Esophagus squamous epithelium (tissue), 5 donors: ENCODE results near the gene STAP1. TPM values are rescaled to one million over a fixed set of nuclear protein-coding genes. Genes with fewer than 3 reads are reported as not detected.

Source experiments
- DNase-seq: peaks from one replicate; lab custom pipeline; 2025; lab: John Stamatoyannopoulos, UW
- H3K27ac ChIP-seq, 4 donors: fragments of 200-600 bp; sonication (generic); one replicate each; pipeline ENCODE4 v1.5.1; 2016 to 2019; ENCODE audit warnings: mild to moderate bottlenecking in 1 of 4
- H3K27me3 ChIP-seq, 4 donors: fragments of 200-600 bp; sonication (generic); 1 replicate in 3 of 4; 2 replicates in 1 of 4; pipeline versions ENCODE4 v1.5.1 to v1.6.0; 2017 to 2021; ENCODE audit warnings: antibody characterized with exemption in 1 of 4
- H3K36me3 ChIP-seq, 3 donors: fragments of 200-600 bp; sonication (generic); one replicate each; pipeline ENCODE4 v1.5.1; 2016 to 2019
- H3K4me1 ChIP-seq, 3 donors: fragments of 200-600 bp; sonication (generic); one replicate each; pipeline ENCODE4 v1.5.1; 2017 to 2019
- H3K4me3 ChIP-seq, 4 donors: fragments of 200-600 bp; sonication (generic); 1 replicate in 3 of 4; 2 replicates in 1 of 4; pipeline ENCODE4 v1.5.1; 2016 to 2019; ENCODE audit warnings: mild to moderate bottlenecking in 2 of 4, moderate library complexity in 1 of 4
- H3K9me3 ChIP-seq, 3 donors: fragments of 200-600 bp; sonication (generic); one replicate each; pipeline ENCODE4 v1.5.1; 2016 to 2019
- POLR2A ChIP-seq, 4 donors: fragments of 450-650 bp; IDR thresholded peaks; one replicate each; pipeline ENCODE4 v1.6.1; 2017; ENCODE audit warnings: antibody characterized with exemption in 4 of 4, mild to moderate bottlenecking in 4 of 4, moderate library complexity in 3 of 4
- WGBS, 2 donors: methylation state at CpG; one replicate each; pipeline ENCODE4 v1.1.5; 2018; 5-methylcytosine and 5-hydroxymethylcytosine counted together
- intact Hi-C: fragments of 100-400 bp; cut with DNase I; formaldehyde crosslinking; loops from one replicate; pipeline ENCODE4 v1.15.0; 2022
- total RNA-seq, 4 donors: library from RNA; depleted of rRNA; stranded (reverse); fragments of >200 nt; gene quantifications; one replicate each; pipeline ENCODE4 v1.1.0, GENCODE V29; 2016
- TF ChIP-seq, protein P1 (sequence below), 6 experiments: fragments of 450-650 bp in 4 of 6; fragments of 200-600 bp in 2 of 6; sonication (generic) in 2 of 6; IDR thresholded peaks; one replicate each; pipeline ENCODE4 v1.5.1; 2016 to 2019; ENCODE audit warnings: antibody characterized with exemption in 6 of 6, mild to moderate bottlenecking in 4 of 6, moderate library complexity in 4 of 6
- donor health status: DM: yes; HTN: yes; CAD: no.

The STAP1 gene
- total RNA-seq, 4 donors from 2014 or later, result 1.7 TPM; not detected in 3

DNA sequence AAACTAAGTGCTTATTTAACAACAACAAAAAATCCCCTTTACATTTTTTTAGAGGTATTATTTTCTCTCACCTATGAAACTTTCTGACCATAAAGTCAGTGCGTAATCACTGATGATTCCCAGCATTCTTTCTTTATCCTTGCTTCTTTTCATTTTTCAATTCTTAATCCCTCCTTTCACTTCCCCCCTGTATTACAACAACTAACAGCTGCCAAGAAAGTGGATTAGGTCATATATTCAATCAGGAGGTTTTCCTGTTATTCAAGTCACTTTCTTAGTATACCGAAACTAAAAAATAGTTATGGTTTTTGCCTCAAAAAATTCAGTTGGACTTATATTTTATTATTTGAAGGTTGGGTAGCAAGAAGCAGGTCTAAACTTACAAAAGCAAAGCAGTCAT is 2.1 kb upstream of the STAP1 start:
- H3K9me3 ChIP-seq, result no peaks in the 10 kb centered on the region
- H3K4me1 ChIP-seq, result peaks cover 0 to 13% (median 0%) of the 10 kb centered on the region in 3 donors
- 22 to 24% methylated on average over 2 of the region's 2 CpGs for WGBS, 2 donors
- no peak for DNase-seq
- H3K27ac ChIP-seq, result peak overlapping the region in 1 of 4 donors; percentile 55
- TF ChIP-seq POLR2A (IDR thresholded peaks at IDR 0.05), result no peak
- TF ChIP-seq, protein P1, sequence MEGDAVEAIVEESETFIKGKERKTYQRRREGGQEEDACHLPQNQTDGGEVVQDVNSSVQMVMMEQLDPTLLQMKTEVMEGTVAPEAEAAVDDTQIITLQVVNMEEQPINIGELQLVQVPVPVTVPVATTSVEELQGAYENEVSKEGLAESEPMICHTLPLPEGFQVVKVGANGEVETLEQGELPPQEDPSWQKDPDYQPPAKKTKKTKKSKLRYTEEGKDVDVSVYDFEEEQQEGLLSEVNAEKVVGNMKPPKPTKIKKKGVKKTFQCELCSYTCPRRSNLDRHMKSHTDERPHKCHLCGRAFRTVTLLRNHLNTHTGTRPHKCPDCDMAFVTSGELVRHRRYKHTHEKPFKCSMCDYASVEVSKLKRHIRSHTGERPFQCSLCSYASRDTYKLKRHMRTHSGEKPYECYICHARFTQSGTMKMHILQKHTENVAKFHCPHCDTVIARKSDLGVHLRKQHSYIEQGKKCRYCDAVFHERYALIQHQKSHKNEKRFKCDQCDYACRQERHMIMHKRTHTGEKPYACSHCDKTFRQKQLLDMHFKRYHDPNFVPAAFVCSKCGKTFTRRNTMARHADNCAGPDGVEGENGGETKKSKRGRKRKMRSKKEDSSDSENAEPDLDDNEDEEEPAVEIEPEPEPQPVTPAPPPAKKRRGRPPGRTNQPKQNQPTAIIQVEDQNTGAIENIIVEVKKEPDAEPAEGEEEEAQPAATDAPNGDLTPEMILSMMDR (IDR thresholded peaks at IDR 0.05), result no peak
- intact Hi-C loops, result no loop called here
- no peaks in the 10 kb centered on the region for H3K27me3 ChIP-seq
- H3K4me3 ChIP-seq, result no peak overlapping the region
- H3K36me3 ChIP-seq, result no peaks in the 10 kb centered on the region

DNA sequence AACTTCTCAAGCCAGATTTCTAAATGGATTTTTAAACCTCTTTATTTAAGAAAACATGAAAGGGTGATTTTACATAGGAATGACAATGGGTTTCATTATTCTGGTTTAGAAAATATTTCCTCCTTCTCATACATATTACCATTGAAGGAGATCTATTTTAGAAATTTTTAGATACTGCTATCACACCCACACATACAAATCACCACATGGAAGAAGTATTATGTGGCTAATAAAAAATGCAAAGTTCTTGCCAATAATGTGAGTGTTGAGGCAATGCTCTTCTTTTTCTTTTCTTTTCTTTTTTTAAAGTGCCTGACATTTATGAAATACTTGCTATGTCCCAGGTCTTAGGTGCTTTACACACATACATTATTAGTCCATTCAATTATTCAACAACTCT is 6.8 kb downstream of the STAP1 start:
- Histone ChIP-seq H3K27me3 (no peaks in the 10 kb centered on the region), H3K9me3 (no peaks in the 10 kb centered on the region), H3K4me3 (no peak overlapping the region), H3K27ac (no peak overlapping the region), H3K36me3 (no peaks in the 10 kb centered on the region), H3K4me1 (peaks cover 0 to 8% (median 0%) of the 10 kb centered on the region in 3 donors)
- intact Hi-C loops, result no loop called here
- no peak for DNase-seq
- TF ChIP-seq POLR2A (IDR thresholded peaks at IDR 0.05), result no peak
- TF ChIP-seq, protein P1 (IDR thresholded peaks at IDR 0.05), result no peak

DNA sequence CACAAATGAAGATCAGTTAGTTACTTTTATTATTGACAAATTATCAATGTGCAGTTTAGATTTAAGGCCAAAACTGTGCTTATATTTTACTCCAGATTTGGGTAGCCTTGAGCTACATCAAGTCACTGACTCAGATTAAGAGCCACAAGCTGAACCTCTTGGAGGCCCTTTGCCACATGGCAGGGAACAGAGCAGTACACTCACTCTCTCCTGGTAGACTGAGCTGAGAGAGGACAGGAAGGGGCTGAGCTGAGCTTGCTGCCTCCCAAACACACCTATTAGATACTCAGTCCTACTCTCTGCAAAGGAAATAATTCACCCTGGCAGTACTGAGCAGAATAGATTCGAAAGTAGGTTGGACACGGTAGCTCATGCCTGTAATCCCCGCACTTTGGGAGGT is 7.8 kb downstream of the STAP1 start:
- no peak for DNase-seq
- Histone ChIP-seq H3K27ac (no peak overlapping the region), H3K4me3 (no peak overlapping the region), H3K4me1 (peaks cover 0 to 8% (median 0%) of the 10 kb centered on the region in 3 donors), H3K9me3 (no peaks in the 10 kb centered on the region), H3K27me3 (no peaks in the 10 kb centered on the region), H3K36me3 (no peaks in the 10 kb centered on the region)
- TF ChIP-seq, protein P1 (IDR thresholded peaks at IDR 0.05), result no peak
- TF ChIP-seq POLR2A (IDR thresholded peaks at IDR 0.05), result no peak
- WGBS, 2 donors, result 89 to 96% methylated on average over 3 of the region's 3 CpGs
- intact Hi-C loops, result no loop called here

DNA sequence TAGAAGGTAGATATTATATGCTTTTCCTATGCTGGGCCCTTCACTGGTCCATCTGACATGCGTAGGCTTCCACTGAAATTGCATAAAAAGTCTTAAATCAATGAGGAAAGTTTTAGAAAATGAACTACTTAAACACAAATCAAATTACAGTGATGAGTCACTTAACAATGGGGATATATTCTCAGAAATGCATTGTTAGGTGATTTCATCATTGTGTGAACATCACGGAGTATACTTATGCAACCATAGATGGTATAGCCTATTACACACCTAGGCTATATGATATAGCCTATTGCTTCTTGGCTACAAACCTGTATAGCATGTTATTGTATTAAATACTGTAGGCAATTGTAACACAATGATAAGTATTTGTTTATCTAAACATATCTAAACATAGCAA is 10.3 kb downstream of the STAP1 start:
- no peaks in the 10 kb centered on the region for H3K36me3 ChIP-seq
- TF ChIP-seq, protein P1 (IDR thresholded peaks at IDR 0.05), result no peak
- no peak for TF ChIP-seq POLR2A (IDR thresholded peaks at IDR 0.05)
- WGBS, 2 donors, result 56 to 69% methylated on average over 2 of the region's 2 CpGs
- no peak overlapping the region for H3K4me3 ChIP-seq
- no peaks in the 10 kb centered on the region for H3K27me3 ChIP-seq
- H3K9me3 ChIP-seq, result no peaks in the 10 kb centered on the region
- intact Hi-C loops, result no loop called here
- H3K4me1 ChIP-seq, result peaks cover 0 to 8% (median 0%) of the 10 kb centered on the region in 3 donors
- DNase-seq, result no peak
- H3K27ac ChIP-seq, result no peak overlapping the region

DNA sequence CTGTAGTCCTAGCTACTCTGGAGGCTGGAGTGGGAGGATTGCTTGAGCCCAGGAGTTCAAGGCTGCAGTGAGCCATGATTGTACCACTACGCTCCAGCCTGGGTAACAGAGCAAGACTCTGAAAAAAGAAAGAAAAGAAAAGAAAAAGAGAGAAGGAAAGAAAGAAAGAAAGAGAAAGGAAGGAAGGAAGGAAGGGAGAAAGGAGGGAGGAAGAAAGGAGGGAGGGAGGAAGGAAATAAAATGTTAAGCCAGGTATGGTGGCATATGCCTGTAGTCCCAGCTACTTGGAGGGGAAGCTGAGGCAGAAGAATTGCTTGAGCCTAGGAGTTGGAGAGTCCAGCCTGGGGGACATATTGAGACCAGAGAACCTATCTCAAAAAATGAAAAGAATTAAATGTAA is 12.0 kb downstream of the STAP1 start:
- Histone ChIP-seq H3K4me1 (peaks cover 0 to 8% (median 0%) of the 10 kb centered on the region in 3 donors), H3K27ac (no peak overlapping the region), H3K9me3 (no peaks in the 10 kb centered on the region), H3K36me3 (no peaks in the 10 kb centered on the region), H3K27me3 (no peaks in the 10 kb centered on the region), H3K4me3 (no peak overlapping the region)
- no peak for DNase-seq
- WGBS, 2 donors, result 89 to 91% methylated on average over 1 of the region's 1 CpG
- no peak for TF ChIP-seq POLR2A (IDR thresholded peaks at IDR 0.05)
- TF ChIP-seq, protein P1 (IDR thresholded peaks at IDR 0.05), result no peak
- intact Hi-C loops, result no loop called here
